GM21515 (cell line): ENCODE measurements around the gene RIMS4.

Source experiments
- ATAC-seq: cut with Tn5 transposase; IDR thresholded peaks from one replicate; pipeline ENCODE4 v1.9.1; 2021; ENCODE audit not compliant: unreplicated experiment

RIMS4 gene

GRCh38 chr20:44743916-44744655 lies 66.3 kb downstream of the RIMS4 start:
- ATAC-seq, result no peak

- ATAC-seq, result no peak
These were observed 67.2 kb downstream of the RIMS4 start for GRCh38 chr20:44743080-44743701.

- ATAC-seq, result no peak
These were observed 67.9 kb downstream of the RIMS4 start for GRCh38 chr20:44742304-44743079.

- no peak for ATAC-seq
These were observed 70.4 kb downstream of the RIMS4 start for GRCh38 chr20:44739942-44740341.

- no peak for ATAC-seq
These were observed 71.4 kb downstream of the RIMS4 start for GRCh38 chr20:44738813-44739477.

- no peak for ATAC-seq
These were observed 73.2 kb downstream of the RIMS4 start for GRCh38 chr20:44737116-44737515.

GRCh38 chr20:44736170-44737021 lies 74.0 kb downstream of the RIMS4 start:
- no peak for ATAC-seq

- no peak for ATAC-seq
These were observed 74.6 kb downstream of the RIMS4 start for GRCh38 chr20:44735816-44736169.

- no peak for ATAC-seq
These were observed 75.4 kb downstream of the RIMS4 start for GRCh38 chr20:44734938-44735337.

- no peak for ATAC-seq
These were observed 76.8 kb downstream of the RIMS4 start for GRCh38 chr20:44733341-44734069.

GRCh38 chr20:44732327-44732726 lies 78.0 kb downstream of the RIMS4 start:
- ATAC-seq, result no peak

GRCh38 chr20:44731657-44732056 lies 78.7 kb downstream of the RIMS4 start:
- ATAC-seq, result no peak

- ATAC-seq, result no peak
These were observed 79.9 kb downstream of the RIMS4 start for GRCh38 chr20:44730441-44730840.

- ATAC-seq, result no peak
These were observed 81.4 kb downstream of the RIMS4 start for GRCh38 chr20:44728801-44729443.

- no peak for ATAC-seq
These were observed 82.7 kb downstream of the RIMS4 start for GRCh38 chr20:44727651-44728050.

- no peak for ATAC-seq
These were observed 83.3 kb downstream of the RIMS4 start for GRCh38 chr20:44727039-44727438.

GRCh38 chr20:44725837-44726236 lies 84.5 kb downstream of the RIMS4 start:
- no peak for ATAC-seq

GRCh38 chr20:44724423-44725091 lies 85.8 kb downstream of the RIMS4 start:
- ATAC-seq, result no peak

- ATAC-seq, result no peak
These were observed 86.5 kb downstream of the RIMS4 start for GRCh38 chr20:44723798-44724362.
